DMS79 treated with DMSO at 0.1 percent for 48 hours (cell line): Measurements from ENCODE around the gene PLCB4.

Experiments
- DNase-seq: peaks from one replicate; lab custom pipeline; 2025; lab: John Stamatoyannopoulos, UW

PLCB4 gene

GRCh38 chr20:9520086-9520485 lies 451.2 kb downstream of the PLCB4 start:
- DNase-seq = no peak

GRCh38 chr20:9523636-9524035 lies 454.7 kb downstream of the PLCB4 start:
- DNase-seq = no peak
